H1 (cell line): Measurements from ENCODE around the gene TTC22. TPM values are rescaled to one million over a fixed set of nuclear protein-coding genes. Genes with fewer than 3 reads are reported as not detected.

ENCODE experiments used
- CREB1 ChIP-seq: IDR thresholded peaks from 2 replicates; pipeline ENCODE4 v1.6.1; 2012; ENCODE audit warnings: inconsistent platforms
- GTF2F1 ChIP-seq: IDR thresholded peaks from 2 replicates; pipeline ENCODE4 v1.6.1; 2012; ENCODE audit warnings: low read depth, low read length, improper control_type of control experiment, borderline replicate concordance
- KDM5A ChIP-seq: fragments of 200-600 bp; IDR thresholded peaks from 2 replicates; pipeline ENCODE4 v1.7.1; 2012; ENCODE audit warnings: mild to moderate bottlenecking, low read length, inconsistent platforms, mixed read lengths
- RXRA ChIP-seq: IDR thresholded peaks from 2 replicates; pipeline ENCODE4 v1.6.1; 2011; ENCODE audit warnings: low read depth, mild to moderate bottlenecking, low read length, moderate library complexity; ENCODE audit not compliant: insufficient read depth
- SIX5 ChIP-seq: IDR thresholded peaks from 2 replicates; pipeline ENCODE4 v1.6.1; 2011; ENCODE audit warnings: mild to moderate bottlenecking, low read depth, low read length
- SP1 ChIP-seq: IDR thresholded peaks from 2 replicates; pipeline ENCODE4 v1.6.1; 2011; ENCODE audit warnings: low read depth, low read length
- SUZ12 ChIP-seq: fragments of 200-600 bp; sonication (generic); IDR thresholded peaks from 2 replicates; pipeline ENCODE4 v1.6.1; 2012; ENCODE audit warnings: mild to moderate bottlenecking, inconsistent platforms, low read length, moderate library complexity, mixed read lengths
- polyA plus RNA-seq, 7 experiments: library from polyadenylated mRNA; depleted of rRNA in 3 of 7; stranded (reverse) in 5 of 7; unstranded in 2 of 7; fragments of >200 nt in 5 of 7; fragments of 200-250 nt in 2 of 7; gene quantifications; 1 replicate in 5 of 7; 2 replicates in 1 of 7; 4 replicates in 1 of 7; pipeline versions ENCODE4 v1.2.1 to v1.2.3, GENCODE V29; 2011 to 2013; ENCODE audit warnings: missing spikeins in 2 of 7, mixed read lengths in 2 of 7
- total RNA-seq: library from RNA; stranded (reverse); fragmentation: NEBNext Ultra II Directional; extraction: Animal tissue kit (Norgen Biotek cat#: 25700); gene quantifications from 2 replicates; pipeline ENCODE4 v1.2.1, GENCODE V29; 2021

Gene TTC22
- total and polyA plus RNA-seq, 2 of the 8 experiments (the other 6 are each of a cell fraction or from before 2014, with no cell fraction given), result 1.00 to 1.6 TPM

GRCh38 chr1:54812801-54813484, 11.8 kb upstream of the TTC22 start (continued):
- TF ChIP-seq SP1 (no peak), CREB1 (no peak), SIX5 (no peak), RXRA (no peak), SUZ12 (no peak), GTF2F1 (no peak), KDM5A (no peak)
- TF ChIP-seq, all 59 proteins: peak for 0
